Hepatocyte (in vitro differentiated cells): ENCODE data around the gene GRM8. TPM values are rescaled to one million over a fixed set of nuclear protein-coding genes. Genes with fewer than 3 reads are reported as not detected.

Experiments used
- DNase-seq: peaks from one replicate; pipeline ENCODE4 v3.0.0-alpha.2; 2016; ENCODE audit warnings: low spot score
- H2AFZ ChIP-seq: fragments of 200-600 bp; sonication (generic); 2 replicates; pipeline ENCODE4 v1.6.0; 2016; ENCODE audit warnings: antibody characterized with exemption, mild to moderate bottlenecking
- H3K27ac ChIP-seq: fragments of 200-600 bp; sonication (generic); 2 replicates; pipeline ENCODE4 v1.5.1; 2016; ENCODE audit warnings: mild to moderate bottlenecking
- H3K27me3 ChIP-seq: fragments of 200-600 bp; sonication (generic); 2 replicates; pipeline ENCODE4 v1.6.1; 2016
- H3K36me3 ChIP-seq: fragments of 200-600 bp; sonication (generic); replicated peaks from 2 replicates; pipeline ENCODE4 v1.5.1; 2016; ENCODE audit warnings: low read depth; ENCODE audit not compliant: insufficient read depth
- H3K4me1 ChIP-seq: fragments of 200-600 bp; sonication (generic); 2 replicates; pipeline ENCODE4 v1.5.1; 2016; ENCODE audit warnings: mild to moderate bottlenecking, moderate library complexity; ENCODE audit not compliant: insufficient read depth
- H3K4me2 ChIP-seq: fragments of 200-600 bp; sonication (generic); 2 replicates; pipeline ENCODE4 v1.6.0; 2016
- H3K4me3 ChIP-seq: fragments of 200-600 bp; sonication (generic); 2 replicates; pipeline ENCODE4 v1.5.1; 2016; ENCODE audit warnings: mild to moderate bottlenecking
- H3K79me2 ChIP-seq: fragments of 200-600 bp; sonication (generic); 2 replicates; pipeline ENCODE4 v1.6.0; 2017; ENCODE audit warnings: mild to moderate bottlenecking
- H3K9me2 ChIP-seq: fragments of 200-600 bp; sonication (generic); replicated peaks from 2 replicates; pipeline ENCODE4 v1.6.0; 2017; ENCODE audit warnings: mild to moderate bottlenecking; ENCODE audit not compliant: insufficient read depth
- H3K9me3 ChIP-seq: fragments of 200-600 bp; sonication (generic); 2 replicates; pipeline ENCODE4 v1.5.1; 2016; ENCODE audit warnings: low read depth, mild to moderate bottlenecking
- H4K20me1 ChIP-seq: fragments of 200-600 bp; sonication (generic); 2 replicates; pipeline ENCODE4 v1.6.0; 2016; ENCODE audit warnings: mild to moderate bottlenecking; ENCODE audit not compliant: insufficient read depth, poor library complexity, severe bottlenecking
- CTCF ChIP-seq: fragments of 200-600 bp; sonication (generic); IDR thresholded peaks from 2 replicates; pipeline ENCODE4 v1.5.1; 2016; ENCODE audit warnings: antibody characterized with exemption, mild to moderate bottlenecking; ENCODE audit not compliant: poor library complexity
- EZH2 ChIP-seq: fragments of 200-600 bp; sonication (generic); IDR thresholded peaks from 2 replicates; pipeline ENCODE4 v1.6.1; 2016; ENCODE audit warnings: antibody characterized with exemption, mild to moderate bottlenecking, borderline replicate concordance
- EZH2phosphoT487 ChIP-seq: fragments of 200-600 bp; sonication (generic); IDR thresholded peaks from one replicate; pipeline ENCODE4 v1.6.1; 2018; ENCODE audit warnings: antibody characterized with exemption, mild to moderate bottlenecking, low read depth, moderate library complexity; ENCODE audit not compliant: unreplicated experiment, severe bottlenecking
- WGBS: methylation state at CpG from one replicate; pipeline ENCODE4 v1.1.6; 2016; ENCODE audit warnings: low lambda C conversion rate; ENCODE audit errors: missing lambda C conversion rate; 5-methylcytosine and 5-hydroxymethylcytosine counted together
- polyA plus RNA-seq: library from polyadenylated mRNA; unstranded; fragments of >200 nt; fragmentation: Nextera tagmentation; extraction: Ambion mirVana; gene quantifications from 2 replicates; pipeline ENCODE4 v1.2.1, GENCODE V29; 2016
- total RNA-seq: library from RNA; depleted of rRNA; stranded (reverse); fragments of >200 nt; gene quantifications from 2 replicates; pipeline ENCODE4 v1.2.3, GENCODE V29; 2014

The GRM8 gene
- total and polyA plus RNA-seq, 2 experiments from 2014 or later: 0.62 to 4.5 TPM

- Histone ChIP-seq H3K36me3 (no peaks in the 10 kb centered on the region), H3K4me3 (no peak overlapping the region), H2AFZ (no peak overlapping the region), H3K9me2 (no peaks in the 10 kb centered on the region), H3K4me1 (no peaks in the 10 kb centered on the region), H3K79me2 (no peaks in the 10 kb centered on the region), H4K20me1 (no peaks in the 10 kb centered on the region), H3K9me3 (no peaks in the 10 kb centered on the region), H3K4me2 (peak overlapping the region; percentile 35), H3K27me3 (no peaks in the 10 kb centered on the region), H3K27ac (no peak overlapping the region)
- DNase-seq: no peak
- TF ChIP-seq CTCF (no peak), EZH2 (no peak), EZH2phosphoT487 (no peak)
- 78% methylated on average over 3 of the region's 3 CpGs for WGBS
Measured at GRCh38 chr7:126411032-126411820, 841.5 kb downstream of the GRM8 start.

DNA sequence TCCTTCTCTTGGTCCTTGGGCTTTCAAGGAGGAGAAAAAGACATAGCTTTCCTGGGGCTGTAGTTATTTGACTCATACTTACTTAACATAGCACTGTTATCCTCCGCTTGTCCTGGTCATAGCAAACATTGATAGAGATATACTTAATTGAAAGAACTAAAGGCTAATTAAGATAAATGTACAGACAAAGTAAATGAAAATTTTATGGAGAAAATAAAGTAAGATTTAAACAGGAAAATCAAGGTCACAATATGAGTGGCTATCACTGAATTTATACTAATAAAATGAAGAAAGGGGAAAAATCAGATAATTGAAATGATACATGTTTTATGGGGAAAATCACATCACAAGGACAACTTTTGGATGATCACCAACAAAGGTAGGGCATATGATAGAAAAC is 849.7 kb downstream of the GRM8 start:
- Histone ChIP-seq H3K27ac (no peak overlapping the region), H3K27me3 (no peaks in the 10 kb centered on the region), H3K4me2 (no peak overlapping the region), H3K4me1 (no peaks in the 10 kb centered on the region), H3K9me3 (no peaks in the 10 kb centered on the region), H4K20me1 (no peaks in the 10 kb centered on the region), H3K36me3 (no peaks in the 10 kb centered on the region), H3K79me2 (no peaks in the 10 kb centered on the region), H3K9me2 (no peaks in the 10 kb centered on the region), H2AFZ (no peak overlapping the region), H3K4me3 (no peak overlapping the region)
- no peak for TF ChIP-seq CTCF
- TF ChIP-seq EZH2phosphoT487: no peak
- TF ChIP-seq EZH2: no peak
- DNase-seq: no peak
- WGBS: 67% methylated on average over 1 of the region's 1 CpG

DNA sequence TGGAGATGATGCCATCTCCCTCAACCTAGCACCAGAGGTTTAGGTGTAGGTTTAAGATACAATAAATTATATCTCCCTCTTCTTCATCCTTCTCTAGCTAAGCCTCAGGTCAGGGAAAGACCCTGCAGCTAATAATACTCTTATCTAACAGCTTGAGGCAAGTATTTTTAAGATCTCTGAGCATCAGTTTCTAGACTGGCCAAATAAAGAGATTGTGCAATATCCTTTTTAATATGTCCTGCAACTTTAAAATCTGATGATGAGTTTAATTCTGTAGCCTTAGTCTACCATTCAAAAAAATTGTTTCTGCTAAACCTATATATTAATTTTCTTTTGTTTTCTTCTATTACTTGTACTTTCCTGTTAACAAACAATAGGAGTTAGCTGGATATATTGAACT is 850.8 kb downstream of the GRM8 start:
- no peaks in the 10 kb centered on the region for H3K36me3 ChIP-seq
- no peaks in the 10 kb centered on the region for H3K9me3 ChIP-seq
- H3K4me3 ChIP-seq: no peak overlapping the region
- DNase-seq: no peak
- TF ChIP-seq CTCF (no peak), EZH2 (no peak), EZH2phosphoT487 (no peak)
- no peaks in the 10 kb centered on the region for H3K4me1 ChIP-seq
- no peaks in the 10 kb centered on the region for H3K9me2 ChIP-seq
- no peaks in the 10 kb centered on the region for H4K20me1 ChIP-seq
- H3K27ac ChIP-seq: no peak overlapping the region
- no peaks in the 10 kb centered on the region for H3K79me2 ChIP-seq
- no peak overlapping the region for H2AFZ ChIP-seq
- H3K27me3 ChIP-seq: no peaks in the 10 kb centered on the region
- no peak overlapping the region for H3K4me2 ChIP-seq
